ENCODE results near the gene KIF5A.
"Not testable (repeated sequence)": the region's sequence is repeated elsewhere in the genome, so short reads cannot be mapped to it uniquely, and the experiment has no call there.

The KIF5A gene

DNA sequence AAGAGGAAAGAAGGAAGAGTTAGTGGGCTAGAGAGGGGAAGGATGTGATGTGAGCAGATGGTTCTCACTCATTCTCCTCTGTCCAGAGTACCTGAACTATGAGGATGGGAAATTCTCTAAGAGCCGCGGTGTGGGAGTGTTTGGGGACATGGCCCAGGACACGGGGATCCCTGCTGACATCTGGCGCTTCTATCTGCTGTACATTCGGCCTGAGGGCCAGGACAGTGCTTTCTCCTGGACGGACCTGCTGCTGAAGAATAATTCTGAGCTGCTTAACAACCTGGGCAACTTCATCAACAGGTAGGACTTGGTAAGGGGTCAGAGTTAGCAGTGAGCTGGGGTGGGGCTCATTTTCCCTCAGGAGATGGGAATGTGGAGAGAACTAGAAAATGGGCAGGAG is 37.2 kb upstream of the KIF5A start:
- TF ChIP-seq, protein P1, sequence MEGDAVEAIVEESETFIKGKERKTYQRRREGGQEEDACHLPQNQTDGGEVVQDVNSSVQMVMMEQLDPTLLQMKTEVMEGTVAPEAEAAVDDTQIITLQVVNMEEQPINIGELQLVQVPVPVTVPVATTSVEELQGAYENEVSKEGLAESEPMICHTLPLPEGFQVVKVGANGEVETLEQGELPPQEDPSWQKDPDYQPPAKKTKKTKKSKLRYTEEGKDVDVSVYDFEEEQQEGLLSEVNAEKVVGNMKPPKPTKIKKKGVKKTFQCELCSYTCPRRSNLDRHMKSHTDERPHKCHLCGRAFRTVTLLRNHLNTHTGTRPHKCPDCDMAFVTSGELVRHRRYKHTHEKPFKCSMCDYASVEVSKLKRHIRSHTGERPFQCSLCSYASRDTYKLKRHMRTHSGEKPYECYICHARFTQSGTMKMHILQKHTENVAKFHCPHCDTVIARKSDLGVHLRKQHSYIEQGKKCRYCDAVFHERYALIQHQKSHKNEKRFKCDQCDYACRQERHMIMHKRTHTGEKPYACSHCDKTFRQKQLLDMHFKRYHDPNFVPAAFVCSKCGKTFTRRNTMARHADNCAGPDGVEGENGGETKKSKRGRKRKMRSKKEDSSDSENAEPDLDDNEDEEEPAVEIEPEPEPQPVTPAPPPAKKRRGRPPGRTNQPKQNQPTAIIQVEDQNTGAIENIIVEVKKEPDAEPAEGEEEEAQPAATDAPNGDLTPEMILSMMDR (IDR thresholded peaks at IDR 0.05; ENCODE audit: low read depth, low read length): no peak
- TF ChIP-seq, protein P2, sequence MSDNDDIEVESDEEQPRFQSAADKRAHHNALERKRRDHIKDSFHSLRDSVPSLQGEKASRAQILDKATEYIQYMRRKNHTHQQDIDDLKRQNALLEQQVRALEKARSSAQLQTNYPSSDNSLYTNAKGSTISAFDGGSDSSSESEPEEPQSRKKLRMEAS (IDR thresholded peaks at IDR 0.05; ENCODE audit: low read depth, low read length): no peak
- TF ChIP-seq MYC (IDR thresholded peaks at IDR 0.05; ENCODE audit: low read depth, low read length): no peak
- TF ChIP-seq POLR2A (IDR thresholded peaks at IDR 0.05; ENCODE audit: extremely low read depth, insufficient read length): no peak
- H3K4me3 ChIP-seq (ENCODE audit: low read depth, low read length): no peak overlapping the region
- no peak for DNase-seq (ENCODE audit: low read depth)

DNA sequence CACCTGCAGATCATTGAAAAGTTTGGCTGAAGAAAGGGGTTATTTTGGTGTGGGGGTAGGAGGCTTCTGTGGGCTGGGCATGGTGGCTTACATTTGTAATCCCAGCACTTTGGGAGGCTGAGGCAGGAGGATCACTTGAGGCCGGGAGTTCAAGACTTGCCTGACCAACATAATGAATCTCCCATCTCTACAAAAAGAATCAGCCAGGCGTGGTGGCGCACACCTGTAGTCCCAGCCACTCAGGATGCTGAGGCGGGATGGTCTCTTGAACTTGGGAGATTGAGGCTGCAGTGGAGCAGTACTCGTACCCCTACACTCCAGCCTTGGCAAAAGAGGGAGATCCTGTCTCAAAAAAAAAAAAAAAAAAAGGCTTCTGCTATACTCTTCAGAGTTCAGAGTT is 36.6 kb upstream of the KIF5A start:
- TF ChIP-seq POLR2A (IDR thresholded peaks at IDR 0.05; ENCODE audit: extremely low read depth, insufficient read length): no peak
- TF ChIP-seq MYC (IDR thresholded peaks at IDR 0.05; ENCODE audit: low read depth, low read length): no peak
- TF ChIP-seq, protein P2 (IDR thresholded peaks at IDR 0.05; ENCODE audit: low read depth, low read length): no peak
- TF ChIP-seq, protein P1 (IDR thresholded peaks at IDR 0.05; ENCODE audit: low read depth, low read length): no peak
- H3K4me3 ChIP-seq (ENCODE audit: low read depth, low read length): no peak overlapping the region
- no peak for DNase-seq (ENCODE audit: low read depth)

DNA sequence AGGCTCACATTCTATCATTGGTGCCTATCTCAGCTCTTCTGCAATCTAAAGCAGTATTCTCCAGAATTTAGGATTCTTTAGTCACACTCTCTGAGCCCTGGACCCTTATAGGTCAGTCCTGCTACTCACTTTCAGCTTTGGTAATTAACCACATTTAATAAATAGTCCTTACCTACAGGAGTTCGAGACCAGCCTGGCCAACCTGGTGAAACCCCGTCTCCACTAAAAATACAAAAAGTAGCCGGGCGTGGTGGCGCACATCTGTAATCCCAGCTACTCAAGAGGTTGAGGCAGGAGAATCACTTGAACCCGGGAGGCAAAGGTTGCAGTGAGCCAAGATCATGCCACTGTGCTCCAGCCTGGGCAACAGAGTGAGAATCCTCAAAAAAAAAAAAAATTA is 36.2 kb upstream of the KIF5A start:
- not testable (repeated sequence) for DNase-seq (ENCODE audit: low read depth); H3K4me3 ChIP-seq (ENCODE audit: low read depth, low read length)

DNA sequence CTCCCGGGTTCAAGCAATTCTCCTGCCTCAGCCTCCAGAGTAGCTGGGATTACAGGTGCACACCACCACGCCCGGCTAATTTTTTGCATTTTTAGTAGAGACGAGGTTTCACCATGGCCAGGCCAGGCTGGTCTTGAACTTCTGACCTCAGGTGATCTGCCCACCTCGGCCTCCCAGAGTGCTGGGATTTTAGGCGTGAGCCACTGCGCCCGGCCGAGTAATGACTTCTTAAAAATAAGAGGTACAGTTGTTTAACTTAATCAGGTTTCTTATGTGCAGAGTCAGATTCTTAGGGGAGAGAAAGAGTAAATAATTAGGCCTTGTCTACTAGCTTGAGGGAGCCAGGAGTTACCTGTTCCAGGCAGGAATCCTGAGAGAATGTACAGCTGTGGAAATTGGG is 35.6 kb upstream of the KIF5A start:
- not testable (repeated sequence) for DNase-seq (ENCODE audit: low read depth); H3K4me3 ChIP-seq (ENCODE audit: low read depth, low read length)

DNA sequence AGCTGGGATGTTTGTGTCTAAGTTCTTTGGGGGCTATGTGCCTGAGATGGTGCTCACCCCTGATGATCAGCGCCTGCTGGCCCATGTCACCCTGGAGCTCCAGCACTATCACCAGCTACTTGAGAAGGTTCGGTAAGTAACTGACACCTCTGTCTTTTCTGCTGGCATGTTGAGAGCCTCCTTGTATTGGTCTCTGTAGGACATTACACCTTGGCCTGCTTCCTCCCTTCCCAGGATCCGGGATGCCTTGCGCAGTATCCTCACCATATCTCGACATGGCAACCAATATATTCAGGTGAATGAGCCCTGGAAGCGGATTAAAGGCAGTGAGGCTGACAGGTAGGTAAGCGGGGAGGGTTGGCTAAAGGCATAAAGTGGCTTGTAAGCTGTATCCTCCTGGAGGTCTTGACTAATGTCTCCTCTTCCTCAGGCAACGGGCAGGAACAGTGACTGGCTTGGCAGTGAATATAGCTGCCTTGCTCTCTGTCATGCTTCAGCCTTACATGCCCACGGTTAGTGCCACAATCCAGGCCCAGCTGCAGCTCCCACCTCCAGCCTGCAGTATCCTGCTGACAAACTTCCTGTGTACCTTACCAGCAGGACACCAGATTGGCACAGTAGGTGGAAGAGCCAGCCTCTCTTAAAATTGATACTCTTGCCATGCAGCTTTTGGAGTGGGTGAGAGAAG is 35.0 kb upstream of the KIF5A start:
- H3K4me3 ChIP-seq (ENCODE audit: low read depth, low read length): no peak overlapping the region
- TF ChIP-seq POLR2A (IDR thresholded peaks at IDR 0.05; ENCODE audit: extremely low read depth, insufficient read length) (no peak), MYC (IDR thresholded peaks at IDR 0.05; ENCODE audit: low read depth, low read length) (no peak)
- TF ChIP-seq, protein P2 (IDR thresholded peaks at IDR 0.05; ENCODE audit: low read depth, low read length): no peak
- TF ChIP-seq, protein P1 (IDR thresholded peaks at IDR 0.05; ENCODE audit: low read depth, low read length): no peak
- no peak for DNase-seq (ENCODE audit: low read depth)

DNA sequence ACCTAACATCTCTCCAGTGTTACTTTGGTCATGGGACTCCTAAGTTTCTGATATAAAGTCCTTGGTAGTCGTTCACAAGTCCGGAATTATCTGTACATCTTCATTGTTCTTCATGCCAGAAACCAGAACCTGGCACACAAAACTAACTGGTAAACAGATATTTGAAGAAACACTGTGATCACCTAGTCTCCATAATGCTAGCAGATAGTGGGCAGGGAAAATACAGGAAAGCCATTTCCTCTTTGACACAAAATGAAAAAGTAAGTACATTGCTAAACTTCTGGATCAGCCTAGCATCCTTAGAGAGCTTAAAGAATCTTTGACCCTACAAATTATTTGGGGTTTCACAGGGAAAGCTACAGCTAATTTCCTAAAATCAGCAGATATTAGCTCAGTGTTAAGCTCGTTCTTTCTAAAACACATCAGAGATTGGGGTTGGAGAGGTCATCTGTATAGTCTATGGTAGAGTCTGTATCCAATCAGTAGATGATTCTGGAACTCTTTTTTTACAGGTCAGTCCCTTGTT is 34.4 kb upstream of the KIF5A start:
- no peak for DNase-seq (ENCODE audit: low read depth)
- TF ChIP-seq POLR2A (IDR thresholded peaks at IDR 0.05; ENCODE audit: extremely low read depth, insufficient read length): no peak
- H3K4me3 ChIP-seq (ENCODE audit: low read depth, low read length): no peak overlapping the region

DNA sequence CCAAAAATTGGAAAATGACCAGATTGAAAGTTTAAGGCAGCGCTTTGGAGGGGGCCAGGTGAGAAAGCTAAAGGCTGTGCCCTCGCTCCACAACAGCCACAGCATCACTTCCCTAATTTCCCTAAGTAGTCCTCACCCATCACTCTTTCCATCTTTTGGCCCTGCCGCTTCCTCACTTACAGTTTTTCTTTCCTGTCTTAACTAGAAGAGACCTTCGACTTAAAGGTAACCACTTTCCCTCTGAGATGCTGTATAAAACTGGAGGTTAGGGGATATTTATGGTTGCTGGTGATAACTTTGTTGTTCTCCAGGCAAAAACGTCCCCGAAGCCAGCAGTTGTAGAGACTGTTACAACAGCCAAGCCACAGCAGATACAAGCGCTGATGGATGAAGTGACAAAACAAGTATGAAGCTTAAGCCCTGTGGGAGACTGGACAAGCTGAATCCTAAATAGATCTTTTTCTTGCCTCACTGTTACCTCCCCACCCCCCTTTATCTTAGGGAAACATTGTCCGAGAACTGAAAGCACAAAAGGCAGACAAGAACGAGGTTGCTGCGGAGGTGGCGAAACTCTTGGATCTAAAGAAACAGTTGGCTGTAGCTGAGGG is 33.8 kb upstream of the KIF5A start:
- DNase-seq (ENCODE audit: low read depth): no peak
- H3K4me3 ChIP-seq (ENCODE audit: low read depth, low read length): no peak overlapping the region
- TF ChIP-seq, protein P2 (IDR thresholded peaks at IDR 0.05; ENCODE audit: low read depth, low read length): no peak
- TF ChIP-seq MYC (IDR thresholded peaks at IDR 0.05; ENCODE audit: low read depth, low read length) (no peak), POLR2A (IDR thresholded peaks at IDR 0.05; ENCODE audit: extremely low read depth, insufficient read length) (no peak)

DNA sequence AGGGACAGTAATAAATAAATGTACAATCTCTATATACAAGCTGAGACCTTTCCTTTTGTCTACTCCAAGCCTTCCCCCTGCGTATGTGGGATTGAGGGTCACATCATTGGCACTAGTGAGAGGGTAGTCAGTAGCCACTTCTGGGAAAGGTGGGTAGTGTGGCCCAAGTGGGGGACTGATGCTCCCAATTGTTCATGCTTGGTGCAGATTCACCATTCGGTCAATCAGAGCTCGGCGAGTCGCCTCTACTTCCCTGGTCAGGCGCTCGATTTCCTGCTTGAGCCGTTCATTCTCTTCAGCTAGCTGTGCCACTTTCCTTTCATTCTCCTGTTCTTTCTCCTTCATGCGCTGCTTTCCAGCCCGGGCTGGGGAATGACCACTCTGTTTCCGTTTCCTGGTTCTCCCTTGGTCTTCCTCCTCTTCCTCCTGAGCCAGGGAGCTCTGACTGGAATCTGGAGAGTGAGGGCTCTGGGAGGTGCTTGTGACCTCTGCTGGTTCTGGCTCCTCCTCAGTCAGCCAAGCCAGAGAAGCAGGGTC is 33.2 kb upstream of the KIF5A start:
- no peak overlapping the region for H3K4me3 ChIP-seq (ENCODE audit: low read depth, low read length)
- no peak for DNase-seq (ENCODE audit: low read depth)
- no peak for TF ChIP-seq POLR2A (IDR thresholded peaks at IDR 0.05; ENCODE audit: extremely low read depth, insufficient read length)
- TF ChIP-seq, protein P2 (IDR thresholded peaks at IDR 0.05; ENCODE audit: low read depth, low read length): no peak
- TF ChIP-seq MYC (IDR thresholded peaks at IDR 0.05; ENCODE audit: low read depth, low read length): no peak
- TF ChIP-seq, protein P1 (IDR thresholded peaks at IDR 0.05; ENCODE audit: low read depth, low read length): no peak
